SU-DHL-6 (cell line): ENCODE measurements around the gene PDRG1.
"Not testable (repeated sequence)": the region's sequence is repeated elsewhere in the genome, so short reads cannot be mapped to it uniquely, and the experiment has no call there.

ENCODE experiments used
- CTCF ChIP-seq: fragments of 200-600 bp; sonication (generic); IDR thresholded peaks from one replicate; pipeline ENCODE4 v1.5.1; 2017; ENCODE audit warnings: antibody characterized with exemption, mild to moderate bottlenecking, low read length, moderate library complexity; ENCODE audit not compliant: insufficient read depth, poor library complexity, severe bottlenecking
- EZH2phosphoT487 ChIP-seq: fragments of 200-600 bp; sonication (generic), shearing (Covaris generic); conservative IDR thresholded peaks from 2 replicates; pipeline ENCODE4 v1.6.1; 2018; ENCODE audit warnings: mild to moderate bottlenecking, antibody characterized with exemption, low read length, moderate library complexity, mixed read lengths

DNA sequence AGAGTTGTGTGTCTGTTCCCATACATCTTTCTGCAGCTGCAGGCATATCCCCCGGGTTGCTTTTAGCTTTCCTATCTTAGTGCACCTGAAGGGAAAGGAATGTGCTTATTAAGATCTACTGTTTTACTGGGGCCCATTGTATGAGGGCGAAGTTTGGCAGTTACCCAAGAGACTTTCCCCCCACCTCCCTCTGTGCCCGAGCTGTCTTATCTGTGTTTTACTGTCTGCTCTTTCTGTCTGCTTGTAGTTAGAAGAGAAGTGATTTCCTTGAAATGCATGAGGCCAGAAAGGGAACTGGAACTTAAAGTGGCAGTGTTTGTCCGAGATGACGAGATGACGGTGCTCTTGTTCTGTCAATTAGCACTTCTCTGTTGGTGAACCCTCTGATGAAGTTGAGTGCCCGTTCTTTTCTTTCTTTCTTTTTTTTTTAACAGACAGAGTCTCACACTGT, 33.9 kb downstream of the PDRG1 start:
- TF ChIP-seq CTCF, EZH2phosphoT487: not testable (repeated sequence)
